ENCODE results near the gene PSMA5.
"Not testable (repeated sequence)": the region's sequence is repeated elsewhere in the genome, so short reads cannot be mapped to it uniquely, and the experiment has no call there.

Gene PSMA5

DNA sequence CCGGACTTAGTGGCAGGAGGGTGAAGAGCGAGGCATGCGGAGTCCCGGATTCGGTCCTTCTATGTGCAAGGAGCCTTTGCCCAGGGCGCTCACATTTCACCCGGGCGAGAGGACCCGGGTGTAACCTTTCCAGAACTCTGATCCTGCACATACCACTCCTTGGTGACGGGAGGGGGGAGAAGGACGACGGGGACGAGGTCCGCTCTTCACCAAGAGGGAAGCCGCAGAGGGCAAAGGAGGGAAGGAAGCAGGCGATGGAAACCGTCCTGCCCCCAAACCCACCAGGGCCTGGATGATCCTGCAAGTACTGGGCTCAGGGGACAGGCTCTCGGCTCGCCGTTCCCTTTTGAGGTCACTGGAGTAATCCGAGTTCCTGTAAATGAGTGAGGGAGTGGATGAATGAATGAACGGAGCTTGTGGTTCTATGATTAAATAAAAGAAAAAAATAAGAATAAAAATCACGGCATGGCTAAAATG, 41.1 kb upstream of the PSMA5 start:
- Histone ChIP-seq H3K27me3 (peaks cover 44 to 81% (median 69%) of the 10 kb centered on the region in 11 experiments), H3K36me3 (no peaks in the 10 kb centered on the region), H3K4me1 (peaks cover 4 to 9% (median 8%) of the 10 kb centered on the region in 10 experiments; a peak in 13 of 20 replicates), H3K4me2 (peak overlapping the region in 4 of 11 experiments; percentile 7 to 30 (median 28); a peak in 6 of 22 replicates), H3K9ac (no peak overlapping the region), H3K9me3 (replicated peaks in 1 of 11) (peaks cover 4 to 18% (median 11%) of the 10 kb centered on the region in 11 experiments; a peak in 18 of 22 replicates), H3K27ac (no peak overlapping the region), H4K20me1 (no peaks in the 10 kb centered on the region; a peak in 2 of 22 replicates), H3K4me3 (no peak overlapping the region)
- TF ChIP-seq Cebpa-rat (IDR thresholded peaks at IDR 0.05): no peak

DNA sequence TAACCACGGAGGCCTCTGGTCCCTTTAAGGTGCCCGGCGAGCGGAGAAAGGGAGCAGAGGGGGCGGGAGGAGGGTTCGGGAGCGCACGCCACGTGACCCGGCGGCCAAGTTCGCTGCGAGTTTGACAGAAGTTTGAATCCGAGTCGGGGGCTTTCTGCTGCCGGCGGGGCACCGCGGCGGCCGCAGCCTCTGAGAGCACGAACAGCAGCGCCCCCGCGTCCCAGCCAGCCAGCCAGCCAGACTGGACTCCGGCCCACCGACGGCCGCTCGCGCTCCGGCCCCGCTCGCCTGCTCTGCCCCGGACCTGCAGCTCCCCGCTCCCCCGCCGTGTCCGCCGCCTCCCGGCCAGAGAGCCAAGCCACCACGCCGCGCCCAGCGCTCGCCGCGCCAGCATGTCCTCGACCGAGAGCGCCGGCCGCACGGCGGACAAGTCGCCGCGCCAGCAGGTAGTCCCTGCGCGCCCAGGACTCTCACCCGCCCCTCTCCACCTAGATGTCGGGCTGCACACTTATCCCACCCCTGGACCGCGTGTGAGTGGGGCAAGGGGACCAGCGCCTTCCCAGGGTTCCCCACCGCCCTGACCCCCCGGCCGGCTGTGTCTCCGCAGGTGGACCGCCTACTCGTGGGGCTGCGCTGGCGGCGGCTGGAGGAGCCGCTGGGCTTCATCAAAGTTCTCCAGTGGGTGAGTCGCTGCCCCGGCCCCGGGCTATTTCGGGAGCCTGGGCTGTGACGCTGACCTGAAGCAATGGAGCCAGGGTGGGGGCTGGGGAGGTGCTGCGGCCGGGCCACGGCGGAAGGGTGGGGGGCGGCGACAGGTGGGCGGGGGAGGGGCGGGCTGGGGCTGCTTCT, 40.4 kb upstream of the PSMA5 start, which contains the start of gene SYPL2:
Gene SYPL2 (plus strand): TSS at position 95 of the 849 bp plus-strand sequence. CDS start 298 bp downstream, at position 393.
- H4K20me1 ChIP-seq: no peaks in the 10 kb centered on the region; a peak in 2 of 22 replicates
- TF ChIP-seq Cebpa-rat (IDR thresholded peaks at IDR 0.05): no peak
- H3K36me3 ChIP-seq: no peaks in the 10 kb centered on the region
- H3K9ac ChIP-seq: 0 out of 22 replicates have a peak within 1 kb of the TSS, but pooled peaks of 1 of the 11 experiments have one; percentile 30
- no peak within 1 kb of the TSS for H3K27ac ChIP-seq
- H3K9me3 ChIP-seq (replicated peaks in 1 of 11): peaks cover 4 to 18% (median 11%) of the 10 kb centered on the region in 11 experiments; a peak in 18 of 22 replicates
- peaks cover 4 to 9% (median 8%) of the 10 kb centered on the region in 10 experiments; a peak in 13 of 20 replicates for H3K4me1 ChIP-seq
- H3K27me3 ChIP-seq: peaks cover 44 to 81% (median 69%) of the 10 kb centered on the region in 11 experiments
- H3K4me2 ChIP-seq: peak within 1 kb of the TSS; percentile 58 to 82 (median 69)
- peak within 1 kb of the TSS; percentile 44 to 66 (median 50) for H3K4me3 ChIP-seq

GRCh38 chr1:109466125-109466451, 39.8 kb upstream of the PSMA5 start:
- peak overlapping the region; percentile 44 to 66 (median 50); a peak in 18 of 20 replicates for H3K4me3 ChIP-seq
- TF ChIP-seq Cebpa-rat (IDR thresholded peaks at IDR 0.05): no peak
- H3K36me3 ChIP-seq: no peaks in the 10 kb centered on the region
- H3K9me3 ChIP-seq (replicated peaks in 1 of 11): peaks cover 4 to 23% (median 12%) of the 10 kb centered on the region in 11 experiments; a peak in 18 of 22 replicates
- H3K4me1 ChIP-seq: peaks cover 4 to 9% (median 8%) of the 10 kb centered on the region in 10 experiments; a peak in 13 of 20 replicates
- peaks cover 44 to 81% (median 69%) of the 10 kb centered on the region in 11 experiments for H3K27me3 ChIP-seq
- peak overlapping the region; percentile 58 to 82 (median 69) for H3K4me2 ChIP-seq
- H3K9ac ChIP-seq: 0 out of 22 replicates have a peak overlapping the region, but pooled peaks of 1 of the 11 experiments have one; percentile 30
- no peaks in the 10 kb centered on the region; a peak in 2 of 22 replicates for H4K20me1 ChIP-seq
- H3K27ac ChIP-seq: no peak overlapping the region

DNA sequence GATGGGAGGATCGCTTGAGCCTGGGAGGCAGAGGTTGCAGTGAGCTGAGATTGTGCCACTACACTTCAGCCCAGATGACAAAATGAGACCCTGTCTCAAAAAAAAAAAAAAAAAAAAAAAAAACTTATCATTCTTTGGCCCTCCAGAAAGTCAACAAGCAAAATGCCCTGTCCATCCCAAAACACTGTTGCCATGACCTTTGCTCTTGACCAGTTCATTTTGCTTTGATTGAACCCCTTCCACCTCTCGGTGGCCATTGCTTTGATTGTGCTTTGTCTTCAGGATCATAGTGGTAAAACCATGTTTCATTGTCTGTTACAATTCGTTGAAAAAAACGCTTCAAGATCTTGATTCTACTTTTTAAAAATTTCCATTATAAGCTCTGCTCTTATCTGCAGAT, 31.6 kb upstream of the PSMA5 start:
- no peaks in the 10 kb centered on the region for H3K27me3 ChIP-seq
- no peak overlapping the region for H3K4me2 ChIP-seq
- TF ChIP-seq Cebpa-rat (IDR thresholded peaks at IDR 0.05): no peak

GRCh38 chr1:109454497-109455133, 28.4 kb upstream of the PSMA5 start:
- Histone ChIP-seq H3K27me3 (no peaks in the 10 kb centered on the region), H3K4me2 (no peak overlapping the region), H3K36me3 (no peaks in the 10 kb centered on the region), H4K20me1 (no peaks in the 10 kb centered on the region), H3K9me3 (replicated peaks in 1 of 11) (peaks cover 49 to 68% (median 61%) of the 10 kb centered on the region in 11 experiments), H3K4me1 (no peaks in the 10 kb centered on the region), H3K4me3 (no peak overlapping the region), H3K27ac (no peak overlapping the region), H3K9ac (no peak overlapping the region)
- no peak for TF ChIP-seq Cebpa-rat (IDR thresholded peaks at IDR 0.05)

More for the DNA sequence above, 31.6 kb upstream of the PSMA5 start:
- Histone ChIP-seq H3K9ac (no peak overlapping the region), H3K27ac (no peak overlapping the region), H3K4me3 (no peak overlapping the region), H3K36me3 (no peaks in the 10 kb centered on the region), H3K9me3 (replicated peaks in 1 of 11) (peaks cover 40 to 61% (median 49%) of the 10 kb centered on the region in 11 experiments), H3K4me1 (no peaks in the 10 kb centered on the region), H4K20me1 (no peaks in the 10 kb centered on the region)

GRCh38 chr1:109447524-109447923, 21.3 kb upstream of the PSMA5 start:
- no peak for TF ChIP-seq Cebpa-rat (IDR thresholded peaks at IDR 0.05)
- Histone ChIP-seq H3K9ac (no peak overlapping the region), H3K9me3 (replicated peaks in 1 of 11) (peaks cover 4 to 14% (median 9%) of the 10 kb centered on the region in 11 experiments; a peak in 21 of 22 replicates), H3K27ac (no peak overlapping the region), H3K4me2 (no peak overlapping the region), H4K20me1 (no peaks in the 10 kb centered on the region), H3K4me1 (peaks cover 0 to 2% (median 0%) of the 10 kb centered on the region in 10 experiments; a peak in 2 of 20 replicates), H3K4me3 (no peak overlapping the region), H3K27me3 (no peaks in the 10 kb centered on the region), H3K36me3 (no peaks in the 10 kb centered on the region)

- not testable (repeated sequence) for H3K4me2 ChIP-seq; H3K4me3 ChIP-seq; H3K36me3 ChIP-seq; H3K27me3 ChIP-seq; H4K20me1 ChIP-seq; H3K4me1 ChIP-seq; H3K9ac ChIP-seq; H3K27ac ChIP-seq; H3K9me3 ChIP-seq (replicated peaks in 1 of 11)
Measured at GRCh38 chr1:109445949-109446695, 19.9 kb upstream of the PSMA5 start.

DNA sequence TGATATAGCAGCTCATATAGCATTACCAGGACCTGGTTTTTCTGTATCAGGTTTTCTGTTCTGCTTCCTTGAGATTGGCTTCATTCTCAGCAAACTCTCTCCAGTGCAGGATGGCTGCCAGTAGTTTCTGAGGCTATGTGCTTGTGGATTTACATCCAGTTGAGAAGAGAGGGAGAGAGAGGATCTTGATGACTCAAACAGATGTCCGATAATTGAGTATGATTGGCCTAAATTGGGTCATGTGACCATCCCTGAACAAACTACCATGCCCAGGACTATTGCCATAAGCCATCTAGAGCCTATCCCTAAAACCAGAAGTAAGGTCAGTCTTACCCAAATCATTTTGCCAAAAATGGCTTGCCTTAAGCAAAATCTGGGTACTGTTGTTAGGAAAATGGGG, 18.1 kb upstream of the PSMA5 start:
- Histone ChIP-seq H3K27ac (no peak overlapping the region), H3K9me3 (replicated peaks in 1 of 11) (peaks cover 0 to 5% (median 0%) of the 10 kb centered on the region in 11 experiments; a peak in 1 of 22 replicates), H3K9ac (no peak overlapping the region), H3K4me3 (no peak overlapping the region), H3K27me3 (no peaks in the 10 kb centered on the region), H3K36me3 (no peaks in the 10 kb centered on the region), H3K4me2 (no peak overlapping the region), H4K20me1 (no peaks in the 10 kb centered on the region), H3K4me1 (peaks cover 0 to 13% (median 0%) of the 10 kb centered on the region in 10 experiments; a peak in 6 of 20 replicates)
- no peak for TF ChIP-seq Cebpa-rat (IDR thresholded peaks at IDR 0.05)
